Measurements from ENCODE around the gene KRTAP10-2.

Gene KRTAP10-2

GRCh38 chr21:44529503-44530125 lies 21.7 kb downstream of the KRTAP10-2 start:
- Histone ChIP-seq H3K36me3 (ENCODE audit: low read length) (no peaks in the 10 kb centered on the region), H3K9me3 (ENCODE audit: insufficient read depth, low read length) (peaks cover 2% of the 10 kb centered on the region; the same call in 1 of the 2 replicates)
- no peak for TF ChIP-seq EZH2phosphoT487 (conservative IDR thresholded peaks at IDR 0.05; ENCODE audit: low read length)
- TF ChIP-seq CTCF (IDR thresholded peaks at IDR 0.05; ENCODE audit: insufficient read depth, low read length, poor library complexity, severe bottlenecking) = no peak

DNA sequence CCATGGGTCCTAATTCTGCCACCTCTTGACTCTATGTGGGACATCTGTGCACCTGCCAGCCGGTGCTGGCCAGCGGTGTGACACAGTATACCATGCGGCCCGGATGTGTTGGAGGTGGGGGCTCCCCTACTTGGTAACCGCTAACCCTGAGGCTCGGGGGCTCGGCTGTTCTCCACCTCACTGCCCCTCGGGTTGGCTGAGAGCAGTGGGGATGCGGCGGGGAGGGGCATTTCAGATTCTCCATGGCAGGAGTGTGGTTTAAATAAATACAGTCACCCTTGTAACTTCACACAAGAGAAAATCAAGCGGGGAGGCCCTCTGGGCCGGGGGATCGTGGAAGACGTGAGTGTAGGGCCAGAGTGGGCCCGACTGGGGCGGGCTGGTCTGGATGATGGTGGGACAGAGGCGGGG lies 22.3 kb downstream of the KRTAP10-2 start:
- Histone ChIP-seq H3K79me2 (ENCODE audit: insufficient read depth, low read length) (no peaks in the 10 kb centered on the region), H3K36me3 (ENCODE audit: low read length) (no peaks in the 10 kb centered on the region), H3K4me2 (ENCODE audit: low read depth, low read length, poor library complexity, severe bottlenecking) (no peak overlapping the region), H3K27me3 (ENCODE audit: low read length) (no peaks in the 10 kb centered on the region), H3K9me3 (ENCODE audit: insufficient read depth, low read length) (peaks cover 8% of the 10 kb centered on the region; the same call in 1 of the 2 replicates), H2AFZ (ENCODE audit: low read depth, low read length, severe bottlenecking) (no peak overlapping the region), H3K9ac (ENCODE audit: low read length) (no peak overlapping the region), H3K27ac (ENCODE audit: low read depth, low read length) (no peak overlapping the region), H3K9me2 (replicated peaks; ENCODE audit: insufficient read depth, low read length) (no peaks in the 10 kb centered on the region), H3F3A (ENCODE audit: insufficient read depth) (no peaks in the 10 kb centered on the region), H4K20me1 (ENCODE audit: low read depth, low read length) (no peaks in the 10 kb centered on the region), H3K4me3 (ENCODE audit: insufficient read depth, low read length, poor library complexity, severe bottlenecking) (no peak overlapping the region)
- no peak for TF ChIP-seq EZH2phosphoT487 (conservative IDR thresholded peaks at IDR 0.05; ENCODE audit: low read length)
- TF ChIP-seq CTCF (IDR thresholded peaks at IDR 0.05; ENCODE audit: insufficient read depth, low read length, poor library complexity, severe bottlenecking) = no peak

More at GRCh38 chr21:44529503-44530125, 21.7 kb downstream of the KRTAP10-2 start:
- Histone ChIP-seq H3K9ac (ENCODE audit: low read length) (no peak overlapping the region), H2AFZ (ENCODE audit: low read depth, low read length, severe bottlenecking) (no peak overlapping the region), H4K20me1 (ENCODE audit: low read depth, low read length) (no peaks in the 10 kb centered on the region), H3K4me2 (ENCODE audit: low read depth, low read length, poor library complexity, severe bottlenecking) (no peak overlapping the region), H3K27ac (ENCODE audit: low read depth, low read length) (no peak overlapping the region), H3K27me3 (ENCODE audit: low read length) (no peaks in the 10 kb centered on the region), H3K4me3 (ENCODE audit: insufficient read depth, low read length, poor library complexity, severe bottlenecking) (no peak overlapping the region), H3K79me2 (ENCODE audit: insufficient read depth, low read length) (no peaks in the 10 kb centered on the region), H3F3A (ENCODE audit: insufficient read depth) (no peaks in the 10 kb centered on the region), H3K9me2 (replicated peaks; ENCODE audit: insufficient read depth, low read length) (no peaks in the 10 kb centered on the region)

DNA sequence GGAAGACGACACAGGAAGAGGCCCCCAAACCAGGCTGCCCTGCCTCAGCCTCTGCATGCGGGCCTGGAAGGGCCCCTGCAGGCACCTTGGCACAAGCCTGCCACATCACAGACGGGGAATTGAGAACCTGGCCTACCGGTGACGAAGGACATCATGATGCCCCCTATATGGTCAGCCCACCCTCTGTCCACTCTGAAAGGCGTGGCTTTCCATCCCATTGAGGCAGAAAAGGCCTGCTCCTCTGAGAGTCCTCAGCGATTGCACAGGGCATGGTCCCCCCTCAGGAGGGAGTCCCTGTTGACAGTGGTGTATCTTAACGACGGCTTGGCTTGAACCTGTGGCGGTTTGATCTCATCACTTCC lies 22.7 kb downstream of the KRTAP10-2 start:
- Histone ChIP-seq H3K9ac (ENCODE audit: low read length) (no peak overlapping the region), H3K9me2 (replicated peaks; ENCODE audit: insufficient read depth, low read length) (no peaks in the 10 kb centered on the region), H3K27ac (ENCODE audit: low read depth, low read length) (no peak overlapping the region), H3K79me2 (ENCODE audit: insufficient read depth, low read length) (no peaks in the 10 kb centered on the region), H3K9me3 (ENCODE audit: insufficient read depth, low read length) (peaks cover 12% of the 10 kb centered on the region; the same call in 1 of the 2 replicates), H3F3A (ENCODE audit: insufficient read depth) (no peaks in the 10 kb centered on the region), H3K4me2 (ENCODE audit: low read depth, low read length, poor library complexity, severe bottlenecking) (no peak overlapping the region), H3K4me3 (ENCODE audit: insufficient read depth, low read length, poor library complexity, severe bottlenecking) (no peak overlapping the region), H3K36me3 (ENCODE audit: low read length) (no peaks in the 10 kb centered on the region), H3K27me3 (ENCODE audit: low read length) (no peaks in the 10 kb centered on the region), H2AFZ (ENCODE audit: low read depth, low read length, severe bottlenecking) (no peak overlapping the region), H4K20me1 (ENCODE audit: low read depth, low read length) (no peaks in the 10 kb centered on the region)
- TF ChIP-seq EZH2phosphoT487 (conservative IDR thresholded peaks at IDR 0.05; ENCODE audit: low read length) (no peak), CTCF (IDR thresholded peaks at IDR 0.05; ENCODE audit: insufficient read depth, low read length, poor library complexity, severe bottlenecking) (no peak)
